ENCODE measurements around the gene DAG1. TPM values are rescaled to one million over a fixed set of nuclear protein-coding genes. Genes with fewer than 3 reads are reported as not detected.

Gene DAG1
- total RNA-seq = 94.7 and 100.0 TPM in 2 replicates

GRCh38 chr3:49469936-49470713 is at the start of gene DAG1:
Gene DAG1 (plus strand): TSS chr3:49470267. CDS start chr3:49510535, 40,268 bp downstream.

GRCh38 chr3:49422379-49423248 is 47.5 kb upstream of the DAG1 start, which contains the start of gene AMT:
Gene AMT (minus strand): TSS chr3:49422473. CDS start chr3:49422450, 23 bp downstream.

GRCh38 chr3:49553692-49554632 is 83.9 kb downstream of the DAG1 start, which contains the start of gene BSN:
Gene BSN (plus strand): TSS chr3:49554477. CDS start chr3:49554603, 126 bp downstream.

Other genes starting within 250 kb of the DAG1 start
- gene C3orf62, start 193.0 kb upstream of the DAG1 start, total RNA-seq = 0.80 and 6.3 TPM in 2 replicates
- gene USP4, start 130.2 kb upstream of the DAG1 start, total RNA-seq = 10.6 and 11.8 TPM in 2 replicates
- 1,104 and 1,196 TPM in 2 replicates for gene GPX1, start 111.9 kb upstream of the DAG1 start, total RNA-seq
- gene RHOA, start 58.3 kb upstream of the DAG1 start, total RNA-seq = 580 and 638 TPM in 2 replicates
- gene TCTA, start 57.8 kb upstream of the DAG1 start, total RNA-seq = 21.0 and 25.0 TPM in 2 replicates
- 0.15 and 0.53 TPM in 2 replicates for gene AMT, start 47.8 kb upstream of the DAG1 start, total RNA-seq
- gene NICN1, start 40.9 kb upstream of the DAG1 start, total RNA-seq = 6.1 and 6.9 TPM in 2 replicates
- 0.07 and 0.10 TPM in 2 replicates for gene BSN, start 84.2 kb downstream of the DAG1 start, total RNA-seq
- 70.9 and 74.4 TPM in 2 replicates for gene APEH, start 204.1 kb downstream of the DAG1 start, total RNA-seq
- gene MST1, start 219.2 kb downstream of the DAG1 start, total RNA-seq = 1.1 and 1.3 TPM in 2 replicates
- 20.1 and 21.2 TPM in 2 replicates for gene RNF123, start 219.3 kb downstream of the DAG1 start, total RNA-seq
- gene AMIGO3, start 249.4 kb downstream of the DAG1 start, total RNA-seq = 1.5 TPM in 1 of 2 replicates, not detected in the other

All from mammary microvascular endothelial cell (primary cell).